Embryonic facial prominence (tissue), 1 donor: Measurements from ENCODE around the gene LAMC1.

Experiments
- DNase-seq: peaks from one replicate; pipeline ENCODE4 v3.0.0-alpha.2; 2016; ENCODE audit errors: extremely low spot score

The LAMC1 gene

GRCh38 chr1:183023146-183023600, at the start of gene LAMC1:
Gene LAMC1 (plus strand): TSS chr1:183023420. CDS start chr1:183023717, 297 bp downstream.
- peak; percentile 72 for DNase-seq

DNA sequence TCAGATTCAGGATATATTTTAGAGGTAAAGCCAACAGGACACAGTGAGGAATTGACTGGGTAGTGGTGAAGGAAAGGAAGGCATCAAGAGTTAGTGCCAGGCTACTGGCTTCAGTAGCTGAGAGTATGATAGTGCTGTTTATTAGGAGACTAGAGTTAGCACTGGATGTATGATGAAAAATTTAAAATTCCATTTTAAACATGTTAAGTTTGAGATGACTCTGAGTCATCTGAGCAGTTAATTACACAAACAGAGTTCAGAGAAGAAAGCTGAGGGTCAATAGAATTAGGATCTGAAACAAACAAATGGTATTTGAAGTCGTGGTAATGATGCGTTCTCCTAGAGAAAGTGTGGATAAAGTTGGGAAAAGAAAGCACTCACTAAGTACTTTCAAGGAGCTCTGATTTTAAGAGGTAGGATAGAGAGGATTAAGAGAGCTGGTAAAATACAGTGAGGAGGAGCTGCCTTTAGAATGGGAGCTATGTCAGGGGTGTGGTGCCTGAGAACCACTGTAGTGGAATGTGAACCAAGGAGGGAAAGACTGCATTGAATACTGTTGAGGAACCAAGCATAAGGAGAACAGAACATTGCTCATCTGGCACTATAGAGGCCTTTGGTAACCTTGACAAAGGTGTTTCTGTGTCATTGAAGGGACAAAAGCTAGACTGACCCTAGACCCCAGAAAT, 48.6 kb upstream of the LAMC1 start:
- no peak for DNase-seq

GRCh38 chr1:182977480-182977879, 45.7 kb upstream of the LAMC1 start:
- DNase-seq, result no peak

DNA sequence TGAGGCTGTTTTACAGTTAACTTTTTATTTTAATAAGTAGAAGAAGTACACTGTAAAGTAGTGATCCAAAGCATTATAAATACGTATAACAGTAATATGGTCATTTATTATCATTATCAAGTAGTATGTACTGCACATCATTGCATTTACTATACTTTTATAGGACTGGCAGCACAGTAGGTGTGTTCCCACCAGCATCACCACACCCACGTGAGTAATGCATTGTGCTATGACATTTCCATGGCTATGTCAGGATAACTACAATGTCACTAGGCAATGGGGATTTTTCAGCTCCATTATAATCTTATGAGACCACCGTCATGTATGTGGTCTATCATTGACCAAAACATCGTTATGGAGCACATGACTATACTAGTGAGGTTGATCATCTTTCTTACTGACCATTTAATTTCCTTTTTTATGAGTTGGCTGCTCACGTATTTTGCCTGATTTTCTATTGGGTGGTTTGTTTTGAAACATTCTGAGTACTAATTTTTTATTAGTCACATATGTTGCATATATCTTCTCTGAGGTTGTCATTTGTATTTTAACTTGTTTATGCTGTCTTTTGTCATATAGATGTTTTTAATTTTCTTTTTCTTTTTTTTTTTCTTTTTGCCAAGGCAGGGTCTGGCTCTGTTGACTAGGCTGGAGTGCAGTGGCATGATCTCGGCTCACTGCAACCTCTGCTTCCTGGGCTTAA, 44.9 kb upstream of the LAMC1 start:
- DNase-seq, result no peak

DNA sequence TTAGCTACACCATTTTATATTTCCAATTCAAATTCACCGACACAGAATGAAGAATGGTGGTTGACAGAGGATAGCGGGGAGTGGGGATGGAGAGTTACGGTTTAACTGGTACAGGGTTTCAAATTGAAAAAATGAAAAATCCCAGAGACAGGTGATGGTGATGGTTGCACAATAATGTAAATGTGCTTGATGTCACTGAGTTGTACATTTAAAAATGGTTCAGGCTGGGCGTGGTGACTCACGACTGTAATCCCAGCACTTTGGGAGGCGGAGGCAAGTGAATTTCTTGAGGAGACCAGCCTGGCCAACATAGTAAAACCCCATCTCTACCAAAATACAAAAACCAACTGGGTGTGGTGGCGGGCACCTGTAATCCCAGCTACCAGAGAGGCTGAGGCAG, 39.1 kb upstream of the LAMC1 start:
- no peak for DNase-seq

DNA sequence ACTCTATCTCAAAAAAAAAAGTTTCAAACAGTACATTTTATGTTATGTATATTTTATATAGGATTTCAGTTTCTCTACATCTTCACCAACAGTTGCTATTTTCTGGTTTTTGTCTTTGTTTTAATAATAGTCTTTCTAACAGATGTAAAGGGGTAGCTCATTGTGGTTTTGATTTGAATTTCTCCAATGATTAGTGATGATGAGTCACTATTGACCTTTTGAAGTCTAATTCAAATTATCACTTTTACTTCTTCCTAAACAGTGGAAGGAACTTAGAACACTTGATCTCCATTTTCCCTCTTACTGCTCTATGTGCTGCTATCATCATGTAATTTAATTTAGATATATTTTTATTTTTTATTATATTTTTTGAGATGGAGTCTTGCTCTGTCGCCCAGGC, 38.6 kb upstream of the LAMC1 start:
- no peak for DNase-seq

DNA sequence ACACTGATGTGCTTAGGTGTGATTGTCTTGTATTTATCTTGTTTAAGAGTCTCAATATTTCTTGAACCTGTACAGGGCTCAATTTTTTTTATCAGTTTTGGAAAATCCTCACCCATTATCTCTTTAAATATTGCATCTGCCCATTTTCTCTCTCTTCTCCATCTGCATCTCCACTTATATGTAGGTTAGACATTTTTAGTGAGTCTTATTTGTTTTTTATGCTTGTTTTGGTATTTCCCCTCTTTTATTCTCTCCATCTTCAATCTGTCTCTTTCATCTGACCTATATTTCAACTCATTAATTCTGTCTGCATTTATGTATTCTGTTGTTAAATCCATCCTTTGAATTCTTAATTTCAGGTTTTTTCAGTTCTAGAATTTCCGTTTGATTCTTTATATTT, 37.3 kb upstream of the LAMC1 start:
- no peak for DNase-seq

- no peak for DNase-seq
Observed at GRCh38 chr1:182990413-182991144, 32.6 kb upstream of the LAMC1 start.

- no peak for DNase-seq
Observed at GRCh38 chr1:182993746-182994145, 29.5 kb upstream of the LAMC1 start.

DNA sequence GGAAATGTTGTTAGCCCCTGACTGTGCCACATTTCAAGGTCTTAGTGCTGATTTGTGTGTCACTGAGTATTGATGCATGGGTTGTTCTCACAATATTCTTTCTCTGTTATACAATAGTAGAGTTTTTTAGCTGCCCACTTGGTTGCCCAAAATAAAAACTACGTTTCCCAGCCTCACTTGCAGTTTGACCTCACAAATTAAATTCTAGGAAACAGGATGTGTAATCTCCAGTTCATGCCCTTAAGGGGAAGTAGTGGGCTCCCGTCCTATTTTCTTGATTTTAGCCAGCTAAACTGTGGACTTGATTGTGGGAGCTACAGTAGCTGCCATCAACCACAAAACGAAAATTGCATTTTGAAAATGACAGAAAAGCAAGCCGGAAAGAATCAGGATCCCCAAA, 27.3 kb upstream of the LAMC1 start:
- DNase-seq, result no peak

DNA sequence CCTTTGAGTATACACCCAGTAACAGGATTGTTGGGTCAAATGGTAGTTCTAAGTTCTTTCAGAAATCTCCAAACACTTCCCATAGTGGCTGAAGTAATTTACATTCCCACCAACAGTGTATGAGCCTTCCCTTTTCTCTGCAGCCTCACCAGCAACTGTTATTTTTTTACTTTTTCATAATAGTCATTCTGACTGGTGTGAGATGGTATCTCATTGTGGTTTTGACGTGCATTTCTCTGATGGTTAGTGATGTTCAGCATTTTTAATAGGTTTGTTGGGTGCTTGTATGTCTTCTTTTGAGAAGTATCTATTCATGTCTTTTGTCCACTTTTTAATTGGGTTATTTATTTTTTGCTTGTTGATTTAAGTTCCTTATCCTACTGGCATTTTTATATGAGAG, 26.4 kb upstream of the LAMC1 start:
- DNase-seq, result no peak

- no peak for DNase-seq
Observed at GRCh38 chr1:182998482-182998881, 24.7 kb upstream of the LAMC1 start.

DNA sequence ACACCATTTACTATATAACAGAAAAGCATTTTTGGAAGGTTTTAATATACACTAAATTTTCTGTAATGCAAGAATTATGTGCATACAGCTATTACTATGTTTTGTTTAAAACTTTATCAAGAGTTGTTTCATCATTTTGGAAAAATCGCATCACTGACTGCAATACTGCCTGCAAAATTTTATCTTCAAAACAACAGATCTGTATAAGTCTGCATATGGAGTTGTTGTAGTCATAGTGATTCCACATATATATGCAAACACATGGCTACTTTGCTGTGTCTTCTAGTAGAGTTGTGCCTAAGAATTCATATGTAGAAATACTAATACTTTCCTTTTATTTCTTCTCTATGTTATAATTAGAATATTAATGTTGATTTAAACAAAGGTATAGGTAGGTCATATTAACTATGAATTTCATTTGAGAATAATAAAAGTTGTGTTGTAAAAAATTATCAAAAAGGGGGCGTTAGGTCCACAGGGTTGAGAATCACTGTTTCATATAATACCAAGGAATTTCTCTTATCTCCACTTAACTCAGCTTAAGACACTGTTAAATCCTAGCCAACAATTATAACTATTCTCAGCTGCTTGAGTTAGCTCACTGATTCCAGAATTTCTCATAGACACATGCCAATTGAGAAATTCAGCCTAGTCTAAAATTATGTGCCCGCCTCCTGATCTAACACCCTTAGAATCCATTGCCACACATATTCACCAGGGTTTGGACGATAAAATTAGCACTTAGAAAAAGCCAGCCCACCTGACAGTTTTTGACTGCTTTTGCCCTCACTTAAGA, 22.9 kb upstream of the LAMC1 start:
- DNase-seq, result no peak

DNA sequence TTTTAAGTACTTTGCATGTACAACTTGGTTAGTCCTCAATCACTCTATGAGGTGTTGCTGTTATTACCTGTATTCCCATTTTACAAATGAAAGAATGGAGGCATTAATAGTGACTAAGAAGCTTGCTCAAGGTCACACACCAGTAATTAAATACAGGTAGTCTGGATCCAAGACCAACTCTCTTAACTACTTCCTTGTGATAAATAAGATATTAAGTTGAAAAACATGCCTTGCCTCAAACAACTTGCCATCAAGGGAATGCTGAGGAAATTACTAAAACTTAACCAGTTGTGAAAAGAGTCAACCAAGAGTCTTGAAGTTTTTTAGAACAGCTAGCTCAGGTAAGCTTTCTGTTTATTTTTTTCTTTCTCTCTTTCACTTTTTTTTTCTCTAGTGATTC, 21.0 kb upstream of the LAMC1 start:
- DNase-seq, result no peak

DNA sequence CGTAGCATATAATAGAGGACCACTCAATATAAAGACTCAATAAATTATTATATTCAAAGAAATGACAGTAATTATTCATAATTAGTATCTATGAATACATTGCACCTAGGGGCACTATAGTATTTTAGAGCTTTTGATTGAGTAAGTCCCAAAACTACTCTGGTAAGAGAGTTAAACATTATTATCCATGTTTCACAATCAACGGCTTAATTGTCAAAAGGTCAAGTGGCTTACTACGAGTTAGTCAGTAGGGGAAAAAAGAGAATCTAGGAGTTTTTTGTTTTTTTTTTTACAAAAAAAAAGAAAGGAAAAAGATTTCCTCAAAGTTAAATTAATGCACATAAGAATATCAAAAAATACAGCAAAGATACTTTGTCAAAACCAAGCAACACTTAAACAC, 20.4 kb upstream of the LAMC1 start:
- DNase-seq, result no peak

- no peak for DNase-seq
Observed at GRCh38 chr1:183003203-183003602, 20.0 kb upstream of the LAMC1 start.

DNA sequence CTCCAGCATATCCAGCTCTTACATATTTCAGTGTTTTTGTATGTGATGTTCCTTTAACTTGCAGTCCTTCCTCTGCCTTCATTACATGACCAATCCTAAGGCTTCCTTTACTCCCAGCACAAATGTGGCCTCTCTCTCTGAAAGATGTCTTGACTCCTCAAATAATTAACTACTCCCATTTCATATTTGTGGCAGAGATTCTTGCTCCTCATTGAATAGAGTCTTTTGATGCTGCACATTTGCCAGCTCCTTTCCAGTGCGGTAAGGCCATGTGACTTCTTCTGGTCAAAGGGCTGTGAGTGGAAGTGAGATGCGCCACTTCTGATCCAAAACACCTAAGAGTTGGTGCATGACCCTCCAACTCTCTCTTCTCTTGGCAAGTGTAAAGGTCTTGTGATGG, 19.1 kb upstream of the LAMC1 start:
- no peak for DNase-seq

GRCh38 chr1:183011859-183012258, 11.4 kb upstream of the LAMC1 start:
- DNase-seq, result no peak

DNA sequence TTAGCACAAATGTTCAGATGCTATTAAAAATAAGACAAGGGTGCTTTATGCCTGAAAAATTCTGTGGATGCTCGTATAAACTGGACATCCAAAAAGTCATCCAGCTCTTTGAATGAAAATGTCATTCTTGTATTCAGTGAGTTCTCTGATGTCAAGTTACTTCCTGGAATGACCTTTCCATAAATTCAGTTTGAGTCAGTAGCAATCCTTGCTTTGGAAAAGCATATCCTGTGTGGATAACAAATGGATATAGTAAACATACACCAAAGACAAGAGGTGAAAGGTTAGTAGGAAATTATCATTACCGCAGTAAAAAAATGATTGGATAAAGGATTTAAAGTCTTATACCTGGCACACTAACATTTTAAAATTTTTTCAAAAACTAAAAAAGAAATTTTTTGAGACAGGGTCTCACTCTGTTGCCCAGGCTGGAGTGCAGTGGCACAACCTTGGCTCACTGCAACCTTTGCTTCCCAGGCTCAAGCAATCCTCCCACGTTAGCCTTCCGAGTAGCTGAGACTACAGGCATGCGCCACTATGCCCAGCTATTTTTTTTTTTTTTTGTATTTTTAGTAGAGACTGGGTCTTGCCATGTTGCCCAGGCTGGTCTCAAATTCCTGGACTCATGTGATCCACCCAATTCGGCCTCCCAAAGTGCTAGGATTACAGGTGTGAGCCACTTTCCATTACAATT, 10.8 kb upstream of the LAMC1 start:
- no peak for DNase-seq

GRCh38 chr1:183019139-183019740, 4.0 kb upstream of the LAMC1 start:
- no peak for DNase-seq

GRCh38 chr1:183019860-183020259, 3.4 kb upstream of the LAMC1 start:
- no peak for DNase-seq
